Nephron (organoid): Measurements from ENCODE around the gene RPRM.

Experiments used
- H3K27ac Mint-ChIP-seq, 3 experiments: 2 replicates each; pipeline ENCODE4 v1.8.0; 2020; ENCODE audit warnings: mixed read lengths in 3 of 3, mild to moderate bottlenecking in 2 of 3, moderate library complexity in 1 of 3
- H3K27me3 Mint-ChIP-seq: 2 replicates; pipeline ENCODE4 v1.8.0; 2021; ENCODE audit warnings: low read depth, mild to moderate bottlenecking, moderate library complexity, mixed read lengths
- H3K36me3 Mint-ChIP-seq: 2 replicates; pipeline ENCODE4 v1.8.0; 2020; ENCODE audit warnings: low read depth, mixed read lengths
- H3K4me1 Mint-ChIP-seq: 2 replicates; pipeline ENCODE4 v1.8.0; 2020; ENCODE audit warnings: mixed read lengths
- H3K4me3 Mint-ChIP-seq, 3 experiments: 2 replicates each; pipeline ENCODE4 v1.8.0; 2020; ENCODE audit warnings: mild to moderate bottlenecking in 3 of 3, mixed read lengths in 3 of 3, moderate library complexity in 2 of 3
- H3K9me3 Mint-ChIP-seq: 2 replicates; pipeline ENCODE4 v1.8.0; 2020; ENCODE audit warnings: mixed read lengths
- CTCF ChIP-seq, 3 experiments: fragments of 200-600 bp; sonication (generic); IDR thresholded peaks; one replicate each; pipeline ENCODE4 v1.5.0; 2021; ENCODE audit warnings: antibody characterized with exemption in 3 of 3; ENCODE audit not compliant: unreplicated experiment in 3 of 3

Gene RPRM

GRCh38 chr2:153470867-153471266, 7.7 kb downstream of the RPRM start:
- H3K9me3 Mint-ChIP-seq, result no peaks in the 10 kb centered on the region
- TF ChIP-seq CTCF (IDR thresholded peaks at IDR 0.05; ENCODE audit: unreplicated experiment in 3 of 3), result no peak
- H3K27ac Mint-ChIP-seq, result no peak overlapping the region
- no peak overlapping the region for H3K4me3 Mint-ChIP-seq
- H3K4me1 Mint-ChIP-seq, result peaks cover 60% of the 10 kb centered on the region
- H3K27me3 Mint-ChIP-seq, result peaks cover 10% of the 10 kb centered on the region
- no peaks in the 10 kb centered on the region for H3K36me3 Mint-ChIP-seq

GRCh38 chr2:153464395-153464794, 14.2 kb downstream of the RPRM start:
- Mint-ChIP-seq H3K9me3 (no peaks in the 10 kb centered on the region), H3K36me3 (no peaks in the 10 kb centered on the region), H3K4me3 (no peak overlapping the region), H3K27me3 (peaks cover 4% of the 10 kb centered on the region), H3K27ac (no peak overlapping the region), H3K4me1 (peaks cover 36% of the 10 kb centered on the region)
- TF ChIP-seq CTCF (IDR thresholded peaks at IDR 0.05; ENCODE audit: unreplicated experiment in 3 of 3), result no peak

GRCh38 chr2:153462338-153462859, 16.2 kb downstream of the RPRM start:
- Mint-ChIP-seq H3K4me3 (no peak overlapping the region), H3K27ac (no peak overlapping the region), H3K36me3 (no peaks in the 10 kb centered on the region), H3K4me1 (peaks cover 22% of the 10 kb centered on the region), H3K9me3 (no peaks in the 10 kb centered on the region), H3K27me3 (no peaks in the 10 kb centered on the region)
- no peak for TF ChIP-seq CTCF (IDR thresholded peaks at IDR 0.05; ENCODE audit: unreplicated experiment in 3 of 3)

GRCh38 chr2:153461453-153461852, 17.1 kb downstream of the RPRM start:
- Mint-ChIP-seq H3K36me3 (no peaks in the 10 kb centered on the region), H3K27ac (no peak overlapping the region), H3K4me3 (no peak overlapping the region), H3K4me1 (peaks cover 22% of the 10 kb centered on the region), H3K27me3 (no peaks in the 10 kb centered on the region), H3K9me3 (no peaks in the 10 kb centered on the region)
- TF ChIP-seq CTCF (IDR thresholded peaks at IDR 0.05; ENCODE audit: unreplicated experiment in 3 of 3), result no peak

- Mint-ChIP-seq H3K4me3 (no peak overlapping the region), H3K9me3 (no peaks in the 10 kb centered on the region), H3K4me1 (peaks cover under 1% of the 10 kb centered on the region), H3K27ac (no peak overlapping the region), H3K36me3 (no peaks in the 10 kb centered on the region), H3K27me3 (no peaks in the 10 kb centered on the region)
- no peak for TF ChIP-seq CTCF (IDR thresholded peaks at IDR 0.05; ENCODE audit: unreplicated experiment in 3 of 3)
These were observed 22.7 kb downstream of the RPRM start for GRCh38 chr2:153455861-153456260.

GRCh38 chr2:153455403-153455802, 23.2 kb downstream of the RPRM start:
- H3K27ac Mint-ChIP-seq, result no peak overlapping the region
- no peak for TF ChIP-seq CTCF (IDR thresholded peaks at IDR 0.05; ENCODE audit: unreplicated experiment in 3 of 3)
- H3K36me3 Mint-ChIP-seq, result no peaks in the 10 kb centered on the region
- H3K4me1 Mint-ChIP-seq, result no peaks in the 10 kb centered on the region
- no peaks in the 10 kb centered on the region for H3K27me3 Mint-ChIP-seq
- H3K4me3 Mint-ChIP-seq, result no peak overlapping the region
- H3K9me3 Mint-ChIP-seq, result no peaks in the 10 kb centered on the region
